Measurements from ENCODE around the gene FBXO46.
"Not testable (repeated sequence)": the region's sequence is repeated elsewhere in the genome, so short reads cannot be mapped to it uniquely, and the experiment has no call there.

Gene FBXO46

GRCh38 chr19:45765702-45766295, 35.1 kb upstream of the FBXO46 start:
- no peak for DNase-seq

GRCh38 chr19:45764945-45765701, 34.4 kb upstream of the FBXO46 start:
- DNase-seq = no peak

GRCh38 chr19:45764475-45764874, 33.8 kb upstream of the FBXO46 start:
- no peak for DNase-seq

GRCh38 chr19:45763691-45764294, 33.1 kb upstream of the FBXO46 start:
- DNase-seq = no peak

GRCh38 chr19:45762870-45763631, 32.4 kb upstream of the FBXO46 start:
- no peak for DNase-seq

GRCh38 chr19:45761714-45762113, 31.0 kb upstream of the FBXO46 start:
- no peak for DNase-seq

- DNase-seq = no peak
Measured at GRCh38 chr19:45758921-45759320, 28.2 kb upstream of the FBXO46 start.

GRCh38 chr19:45757695-45758094, 27.0 kb upstream of the FBXO46 start:
- DNase-seq = no peak

- no peak for DNase-seq
Measured at GRCh38 chr19:45754323-45754722, 23.6 kb upstream of the FBXO46 start.

- no peak for DNase-seq
Measured at GRCh38 chr19:45753548-45753947, 22.9 kb upstream of the FBXO46 start.

- DNase-seq = no peak
Measured at GRCh38 chr19:45752639-45753038, 21.9 kb upstream of the FBXO46 start.

- DNase-seq = not testable (repeated sequence)
Measured at GRCh38 chr19:45751483-45751882, 20.8 kb upstream of the FBXO46 start.

- no peak for DNase-seq
Measured at GRCh38 chr19:45747513-45747912, 16.8 kb upstream of the FBXO46 start.

GRCh38 chr19:45746866-45747265, 16.2 kb upstream of the FBXO46 start:
- no peak for DNase-seq

GRCh38 chr19:45745606-45746005, 14.9 kb upstream of the FBXO46 start:
- DNase-seq = no peak

GRCh38 chr19:45742969-45743368, 12.3 kb upstream of the FBXO46 start:
- no peak for DNase-seq

- DNase-seq = no peak
Measured at GRCh38 chr19:45739498-45740439, 9.1 kb upstream of the FBXO46 start.

- DNase-seq = no peak
Measured at GRCh38 chr19:45733160-45733810, 2.6 kb upstream of the FBXO46 start, which contains the start of gene MEIOSIN. MEIOSIN (plus strand) TSS chr19:45733439; CDS start chr19:45735377, 1,938 bp downstream.

- DNase-seq = no peak
Measured at GRCh38 chr19:45729800-45730290, 851 bp downstream of the FBXO46 start.

GRCh38 chr19:45728683-45729082, 2.0 kb downstream of the FBXO46 start:
- not testable (repeated sequence) for DNase-seq

GRCh38 chr19:45720065-45720464, 10.6 kb downstream of the FBXO46 start:
- DNase-seq = not testable (repeated sequence)
